PC-9 (cell line): Measurements from ENCODE around the gene ZNF583.

ENCODE experiments used
- EZH2 ChIP-seq: fragments of 200-600 bp; sonication (generic); IDR thresholded peaks from 2 replicates; pipeline ENCODE4 v1.8.0; 2017; ENCODE audit warnings: antibody characterized with exemption, low read depth
- TF ChIP-seq, protein P1 (sequence below): fragments of 200-600 bp; sonication (generic); conservative IDR thresholded peaks from 2 replicates; pipeline ENCODE4 v1.6.1; 2017; ENCODE audit warnings: mixed run types, antibody characterized with exemption, mild to moderate bottlenecking, moderate library complexity

DNA sequence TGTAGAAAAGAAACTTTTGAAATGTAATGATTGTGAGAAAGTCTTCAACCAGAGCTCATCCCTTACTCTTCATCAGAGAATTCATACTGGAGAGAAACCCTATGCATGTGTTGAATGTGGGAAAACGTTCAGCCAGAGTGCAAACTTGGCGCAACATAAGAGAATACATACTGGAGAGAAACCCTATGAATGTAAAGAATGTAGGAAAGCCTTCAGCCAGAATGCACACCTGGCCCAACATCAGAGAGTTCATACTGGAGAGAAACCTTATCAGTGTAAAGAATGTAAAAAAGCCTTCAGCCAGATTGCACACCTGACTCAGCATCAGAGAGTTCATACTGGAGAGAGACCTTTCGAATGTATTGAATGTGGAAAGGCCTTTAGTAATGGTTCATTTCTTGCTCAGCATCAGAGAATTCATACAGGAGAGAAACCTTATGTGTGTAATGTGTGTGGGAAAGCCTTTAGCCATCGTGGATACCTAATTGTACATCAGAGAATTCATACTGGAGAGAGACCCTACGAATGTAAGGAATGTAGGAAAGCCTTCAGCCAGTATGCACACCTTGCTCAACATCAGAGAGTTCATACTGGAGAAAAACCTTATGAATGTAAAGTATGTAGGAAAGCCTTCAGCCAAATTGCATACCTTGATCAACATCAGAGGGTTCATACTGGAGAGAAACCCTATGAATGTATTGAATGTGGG lies 19.3 kb downstream of the ZNF583 start:
- TF ChIP-seq, protein P1, sequence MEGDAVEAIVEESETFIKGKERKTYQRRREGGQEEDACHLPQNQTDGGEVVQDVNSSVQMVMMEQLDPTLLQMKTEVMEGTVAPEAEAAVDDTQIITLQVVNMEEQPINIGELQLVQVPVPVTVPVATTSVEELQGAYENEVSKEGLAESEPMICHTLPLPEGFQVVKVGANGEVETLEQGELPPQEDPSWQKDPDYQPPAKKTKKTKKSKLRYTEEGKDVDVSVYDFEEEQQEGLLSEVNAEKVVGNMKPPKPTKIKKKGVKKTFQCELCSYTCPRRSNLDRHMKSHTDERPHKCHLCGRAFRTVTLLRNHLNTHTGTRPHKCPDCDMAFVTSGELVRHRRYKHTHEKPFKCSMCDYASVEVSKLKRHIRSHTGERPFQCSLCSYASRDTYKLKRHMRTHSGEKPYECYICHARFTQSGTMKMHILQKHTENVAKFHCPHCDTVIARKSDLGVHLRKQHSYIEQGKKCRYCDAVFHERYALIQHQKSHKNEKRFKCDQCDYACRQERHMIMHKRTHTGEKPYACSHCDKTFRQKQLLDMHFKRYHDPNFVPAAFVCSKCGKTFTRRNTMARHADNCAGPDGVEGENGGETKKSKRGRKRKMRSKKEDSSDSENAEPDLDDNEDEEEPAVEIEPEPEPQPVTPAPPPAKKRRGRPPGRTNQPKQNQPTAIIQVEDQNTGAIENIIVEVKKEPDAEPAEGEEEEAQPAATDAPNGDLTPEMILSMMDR = no peak
- TF ChIP-seq EZH2 = no peak
